Ishikawa (cell line): ENCODE measurements around the gene CD164.

Experiments
- CEBPB ChIP-seq: IDR thresholded peaks from 2 replicates; pipeline ENCODE4 v1.6.1; 2012
- CREB1 ChIP-seq: IDR thresholded peaks from 2 replicates; pipeline ENCODE4 v1.6.1; 2012; ENCODE audit warnings: low read depth
- EGR1 ChIP-seq: IDR thresholded peaks from 2 replicates; pipeline ENCODE4 v1.6.1; 2012
- EP300 ChIP-seq: IDR thresholded peaks from 2 replicates; pipeline ENCODE4 v1.6.1; 2012; ENCODE audit warnings: borderline replicate concordance
- FOXM1 ChIP-seq: IDR thresholded peaks from 2 replicates; pipeline ENCODE4 v1.6.1; 2012; ENCODE audit warnings: low read depth, borderline replicate concordance
- MAX ChIP-seq: IDR thresholded peaks from 2 replicates; pipeline ENCODE4 v1.6.1; 2012
- NFIC ChIP-seq: IDR thresholded peaks from 2 replicates; pipeline ENCODE4 v1.6.1; 2012
- RAD21 ChIP-seq: IDR thresholded peaks from 2 replicates; pipeline ENCODE4 v1.6.1; 2012; ENCODE audit warnings: low read depth
- REST ChIP-seq: IDR thresholded peaks from 2 replicates; pipeline ENCODE4 v1.6.1; 2012; ENCODE audit warnings: low read depth, mild to moderate bottlenecking
- TAF1 ChIP-seq: IDR thresholded peaks from 2 replicates; pipeline ENCODE4 v1.6.1; 2012; ENCODE audit warnings: low read depth, mild to moderate bottlenecking
- TCF12 ChIP-seq: IDR thresholded peaks from 2 replicates; pipeline ENCODE4 v1.6.1; 2012; ENCODE audit warnings: low read depth
- TEAD4 ChIP-seq: IDR thresholded peaks from 2 replicates; pipeline ENCODE4 v1.6.1; 2012
- USF1 ChIP-seq: IDR thresholded peaks from 2 replicates; pipeline ENCODE4 v1.6.1; 2012
- YY1 ChIP-seq: IDR thresholded peaks from 2 replicates; pipeline ENCODE4 v1.6.1; 2012; ENCODE audit warnings: low read depth
- ZBTB7A ChIP-seq: IDR thresholded peaks from 2 replicates; pipeline ENCODE4 v1.6.1; 2012; ENCODE audit warnings: low read depth

The CD164 gene

GRCh38 chr6:109351231-109352130, 30.8 kb downstream of the CD164 start:
- TF ChIP-seq YY1 (no peak), TAF1 (no peak), ZBTB7A (no peak), REST (no peak), EGR1 (no peak), NFIC (no peak), TEAD4 (no peak), CREB1 (no peak), EP300 (no peak)

GRCh38 chr6:109349419-109349987, 32.8 kb downstream of the CD164 start:
- TF ChIP-seq FOXM1 (no peak), NFIC (no peak), YY1 (no peak), MAX (no peak), REST (no peak), TEAD4 (no peak)

GRCh38 chr6:109348226-109348625, 34.0 kb downstream of the CD164 start:
- TF ChIP-seq REST (no peak), CREB1 (no peak), TEAD4 (no peak), MAX (no peak)

- TF ChIP-seq MAX (no peak), FOXM1 (no peak), YY1 (no peak)
Observed at GRCh38 chr6:109347779-109348178, 34.5 kb downstream of the CD164 start.

GRCh38 chr6:109345986-109346385, 36.3 kb downstream of the CD164 start:
- no peak for TF ChIP-seq YY1
- TF ChIP-seq USF1, result no peak
- TF ChIP-seq ZBTB7A, result no peak
- TF ChIP-seq TCF12, result no peak
- no peak for TF ChIP-seq TAF1
- TF ChIP-seq MAX, result no peak
- TF ChIP-seq NFIC, result no peak
- TF ChIP-seq CEBPB, result no peak
- TF ChIP-seq RAD21, result no peak
- TF ChIP-seq FOXM1, result no peak
- TF ChIP-seq TEAD4, result no peak
